ENCODE measurements around the gene ITPR3. TPM values are rescaled to one million over a fixed set of nuclear protein-coding genes. Genes with fewer than 3 reads are reported as not detected.

ITPR3 gene
- total and polyA plus RNA-seq, 2 of the 13 experiments (the other 11 are each of a cell fraction or from before 2014, with no cell fraction given): 3.8 to 21.4 TPM

DNA sequence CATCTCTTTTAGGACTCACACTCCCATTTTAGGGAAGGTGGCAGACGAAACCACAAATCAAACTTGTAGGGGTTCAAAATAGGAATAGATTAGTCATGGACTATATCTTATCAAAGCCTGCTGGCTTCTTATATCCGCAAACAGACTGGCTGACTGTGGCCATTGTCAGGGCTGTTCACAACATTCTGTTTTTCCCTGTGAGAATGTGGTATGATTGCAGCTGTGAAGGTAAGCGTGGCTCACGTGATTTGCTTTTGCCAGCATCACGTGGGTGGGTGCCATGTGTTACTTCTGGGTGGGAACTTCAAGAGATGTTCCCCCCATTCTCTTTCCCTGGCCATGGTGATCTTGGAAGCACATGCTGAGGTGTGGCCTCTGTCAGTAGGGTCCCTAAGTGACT is 119.7 kb downstream of the ITPR3 start:
- in situ Hi-C loops (cut with HindIII; ENCODE audit: extremely low pct_ligation_motif_present, low pct_unique_long_range_greater_than_20kb): no loop called here
- intact Hi-C loops (cut with micrococcal nuclease; ENCODE audit: unreplicated experiment): no loop called here
- peaks cover 40% of the 10 kb centered on the region for H3K4me1 ChIP-seq (ENCODE audit: insufficient read depth, low read length)
- H2AFZ ChIP-seq (ENCODE audit: low read length): no peak overlapping the region
- no peaks in the 10 kb centered on the region for H3K9me3 ChIP-seq (ENCODE audit: low read length)
- no peak for FAIRE-seq
- ChIA-PET CTCF (ENCODE audit: low intra/inter-chr PET ratio, low total read pairs) (no interaction called here), POLR2A (interaction anchor here (1.8 to 2.1 kb wide), 2 partner anchors 21 to 30 kb away, joined by 11 to 34 read pairs; partner anchors contain the start of gene UQCC2)
- H3K4me2 ChIP-seq (ENCODE audit: low read depth, low read length): no peak overlapping the region
- no TSS peak for BruUV-seq (replicated peaks)
- ATAC-seq: no peak
- H3K36me3 ChIP-seq (replicated peaks in 1 of 2; ENCODE audit: control insufficient read depth in 1 of 2, insufficient read depth in 2 of 2, low read length in 2 of 2): no peaks in the 10 kb centered on the region
- peaks cover 0 to 7% of the 10 kb centered on the region in 2 experiments; a peak in 3 of 5 replicates for H3K27me3 ChIP-seq (ENCODE audit: control insufficient read depth in 1 of 2, insufficient read depth in 2 of 2, low read length in 2 of 2)
- H3K79me2 ChIP-seq (ENCODE audit: insufficient read depth, low read length): no peaks in the 10 kb centered on the region
- TF ChIP-seq PAXIP1 (CRISPR knock-in tag; conservative IDR thresholded peaks at IDR 0.05) (no peak), CHCHD3 (CRISPR knock-in tag; IDR thresholded peaks at IDR 0.05) (no peak)
- TF ChIP-seq, protein P1, sequence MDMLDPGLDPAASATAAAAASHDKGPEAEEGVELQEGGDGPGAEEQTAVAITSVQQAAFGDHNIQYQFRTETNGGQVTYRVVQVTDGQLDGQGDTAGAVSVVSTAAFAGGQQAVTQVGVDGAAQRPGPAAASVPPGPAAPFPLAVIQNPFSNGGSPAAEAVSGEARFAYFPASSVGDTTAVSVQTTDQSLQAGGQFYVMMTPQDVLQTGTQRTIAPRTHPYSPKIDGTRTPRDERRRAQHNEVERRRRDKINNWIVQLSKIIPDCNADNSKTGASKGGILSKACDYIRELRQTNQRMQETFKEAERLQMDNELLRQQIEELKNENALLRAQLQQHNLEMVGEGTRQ (IDR thresholded peaks at IDR 0.05; ENCODE audit: low read depth, low read length): peak; percentile 60
- TF ChIP-seq, protein P1 (CRISPR knock-in tag; IDR thresholded peaks at IDR 0.05; ENCODE audit: borderline replicate concordance): no peak
- WGBS (ENCODE audit: low lambda C conversion rate): 78% methylated on average over 5 of the region's 5 CpGs
- H3K27ac ChIP-seq (ENCODE audit: extremely low read length, insufficient read depth, low read length): no peak overlapping the region
- no peak overlapping the region for H3K9ac ChIP-seq (ENCODE audit: insufficient read depth, low read depth, low read length)
- H4K20me1 ChIP-seq (ENCODE audit: insufficient read depth, low read length): no peaks in the 10 kb centered on the region
- H3K4me3 ChIP-seq (replicated peaks in 1 of 3; ENCODE audit: insufficient read depth in 1 of 3, low read depth in 2 of 3, low read length in 3 of 3): no peak overlapping the region
- no peak for DNase-seq (ENCODE audit: low spot score)

Measured in HepG2 (cell line).